BJ (cell line): ENCODE measurements around the gene EEF1A2. TPM values are rescaled to one million over a fixed set of nuclear protein-coding genes. Genes with fewer than 3 reads are reported as not detected.

ENCODE experiments used
- CTCF ChIA-PET: fragments of 350-600 bp; formaldehyde crosslinking; extraction: SDS; loops from one replicate; lab custom pipeline; 2021; ENCODE audit warnings: antibody characterized with exemption, inconsistent platforms; lab: Yijun Ruan, JAX
- POLR2A ChIA-PET: fragments of 300-600 bp; sonication (Branson Sonifier 250); formaldehyde crosslinking; extraction: SDS; loops from one replicate; lab custom pipeline; 2021; ENCODE audit warnings: antibody characterized with exemption; lab: Charles Lee
- DNase-seq: peaks from one replicate; pipeline ENCODE4 v3.0.0-alpha.2; 2011; ENCODE audit warnings: low read depth
- H3K27me3 ChIP-seq: 2 replicates; pipeline ENCODE4 v1.6.0; 2011; ENCODE audit warnings: low read length; ENCODE audit not compliant: control insufficient read depth, insufficient read depth
- H3K36me3 ChIP-seq: 2 replicates; pipeline ENCODE4 v1.5.1; 2011; ENCODE audit warnings: low read length; ENCODE audit not compliant: control insufficient read depth, insufficient read depth
- H3K4me3 ChIP-seq: 2 replicates; pipeline ENCODE4 v1.5.1; 2011; ENCODE audit warnings: low read depth, mild to moderate bottlenecking, control low read depth, low read length
- polyA plus RNA-seq: library from polyadenylated mRNA; depleted of rRNA; stranded (reverse); fragments of >200 nt; gene quantifications from 2 replicates; pipeline ENCODE4 v1.2.3, GENCODE V29; 2011
- TF ChIP-seq, protein P1 (sequence below): IDR thresholded peaks from 2 replicates; pipeline ENCODE4 v1.5.1; 2011; ENCODE audit warnings: low read depth, mild to moderate bottlenecking, control low read depth, inconsistent platforms, low read length, moderate library complexity; ENCODE audit not compliant: insufficient read depth

Gene EEF1A2
- polyA plus RNA-seq, 1 experiment: 9.4 TPM

DNA sequence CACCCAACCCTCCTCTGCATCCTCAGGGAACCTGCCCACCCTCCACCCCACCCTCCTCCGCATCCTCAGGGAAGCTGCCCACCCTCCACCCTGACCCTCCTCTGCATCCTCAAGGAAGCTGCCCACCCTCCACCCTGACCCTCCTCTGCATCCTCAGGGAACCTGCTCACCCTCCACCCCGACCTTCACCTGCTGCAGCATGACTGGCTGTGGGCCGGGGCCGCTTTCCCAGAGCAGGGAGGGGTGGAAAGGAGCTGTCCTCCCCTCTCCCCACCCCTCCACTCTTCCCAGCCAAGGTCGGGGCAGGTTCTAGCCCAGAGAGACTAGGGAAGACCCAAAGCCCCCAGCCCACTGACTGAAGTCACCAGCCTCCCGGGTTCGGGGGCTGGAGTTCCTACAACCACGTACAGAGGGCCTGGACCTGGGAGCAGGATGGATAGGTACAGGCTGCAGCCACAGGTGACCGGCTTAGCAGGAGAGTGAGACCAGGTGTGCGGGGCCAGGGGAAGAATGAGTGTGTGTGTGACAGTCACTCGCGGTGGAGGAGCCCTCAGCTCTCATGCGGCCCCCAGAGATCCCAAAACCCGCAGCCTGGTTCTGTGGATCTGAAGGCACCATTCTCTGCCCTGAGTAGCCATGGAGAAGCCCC is 11.6 kb downstream of the EEF1A2 start:
- TF ChIP-seq, protein P1, sequence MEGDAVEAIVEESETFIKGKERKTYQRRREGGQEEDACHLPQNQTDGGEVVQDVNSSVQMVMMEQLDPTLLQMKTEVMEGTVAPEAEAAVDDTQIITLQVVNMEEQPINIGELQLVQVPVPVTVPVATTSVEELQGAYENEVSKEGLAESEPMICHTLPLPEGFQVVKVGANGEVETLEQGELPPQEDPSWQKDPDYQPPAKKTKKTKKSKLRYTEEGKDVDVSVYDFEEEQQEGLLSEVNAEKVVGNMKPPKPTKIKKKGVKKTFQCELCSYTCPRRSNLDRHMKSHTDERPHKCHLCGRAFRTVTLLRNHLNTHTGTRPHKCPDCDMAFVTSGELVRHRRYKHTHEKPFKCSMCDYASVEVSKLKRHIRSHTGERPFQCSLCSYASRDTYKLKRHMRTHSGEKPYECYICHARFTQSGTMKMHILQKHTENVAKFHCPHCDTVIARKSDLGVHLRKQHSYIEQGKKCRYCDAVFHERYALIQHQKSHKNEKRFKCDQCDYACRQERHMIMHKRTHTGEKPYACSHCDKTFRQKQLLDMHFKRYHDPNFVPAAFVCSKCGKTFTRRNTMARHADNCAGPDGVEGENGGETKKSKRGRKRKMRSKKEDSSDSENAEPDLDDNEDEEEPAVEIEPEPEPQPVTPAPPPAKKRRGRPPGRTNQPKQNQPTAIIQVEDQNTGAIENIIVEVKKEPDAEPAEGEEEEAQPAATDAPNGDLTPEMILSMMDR: no peak
- POLR2A ChIA-PET: no interaction called here
- no peak for DNase-seq
- Histone ChIP-seq H3K4me3 (no peak overlapping the region), H3K27me3 (peaks cover 3% of the 10 kb centered on the region), H3K36me3 (no peaks in the 10 kb centered on the region)
- CTCF ChIA-PET: no interaction called here

DNA sequence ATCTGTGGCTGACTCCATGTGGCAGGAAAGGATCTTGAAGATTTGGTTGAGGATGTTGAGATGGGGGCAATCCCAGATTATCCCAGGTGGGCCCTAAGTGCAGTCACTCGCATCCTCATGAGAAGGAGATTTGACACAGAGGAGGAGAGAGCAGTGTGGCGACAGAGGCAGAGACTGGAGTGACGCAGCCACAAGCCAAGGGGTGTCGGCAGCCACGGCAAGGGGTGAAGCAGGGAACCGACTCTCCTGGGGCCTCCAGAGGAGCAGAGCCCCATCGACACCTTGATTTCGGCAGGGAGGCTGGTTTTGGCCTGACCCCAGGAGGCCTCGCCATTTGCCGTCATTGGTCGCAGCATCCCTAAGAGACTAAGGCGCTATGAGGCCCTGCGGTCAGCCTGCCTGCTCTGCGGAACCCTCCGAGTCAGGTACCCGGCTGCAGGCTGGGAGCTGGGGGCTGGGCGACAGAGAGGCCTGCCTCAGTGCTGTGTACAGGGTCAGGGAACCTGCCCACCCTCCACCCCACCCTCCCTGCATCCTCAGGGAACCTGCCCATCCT is 12.5 kb downstream of the EEF1A2 start:
- TF ChIP-seq, protein P1: no peak
- no peak overlapping the region for H3K4me3 ChIP-seq
- ChIA-PET POLR2A (no interaction called here), CTCF (no interaction called here)
- H3K36me3 ChIP-seq: no peaks in the 10 kb centered on the region
- DNase-seq: no peak
- peaks cover 3% of the 10 kb centered on the region for H3K27me3 ChIP-seq

DNA sequence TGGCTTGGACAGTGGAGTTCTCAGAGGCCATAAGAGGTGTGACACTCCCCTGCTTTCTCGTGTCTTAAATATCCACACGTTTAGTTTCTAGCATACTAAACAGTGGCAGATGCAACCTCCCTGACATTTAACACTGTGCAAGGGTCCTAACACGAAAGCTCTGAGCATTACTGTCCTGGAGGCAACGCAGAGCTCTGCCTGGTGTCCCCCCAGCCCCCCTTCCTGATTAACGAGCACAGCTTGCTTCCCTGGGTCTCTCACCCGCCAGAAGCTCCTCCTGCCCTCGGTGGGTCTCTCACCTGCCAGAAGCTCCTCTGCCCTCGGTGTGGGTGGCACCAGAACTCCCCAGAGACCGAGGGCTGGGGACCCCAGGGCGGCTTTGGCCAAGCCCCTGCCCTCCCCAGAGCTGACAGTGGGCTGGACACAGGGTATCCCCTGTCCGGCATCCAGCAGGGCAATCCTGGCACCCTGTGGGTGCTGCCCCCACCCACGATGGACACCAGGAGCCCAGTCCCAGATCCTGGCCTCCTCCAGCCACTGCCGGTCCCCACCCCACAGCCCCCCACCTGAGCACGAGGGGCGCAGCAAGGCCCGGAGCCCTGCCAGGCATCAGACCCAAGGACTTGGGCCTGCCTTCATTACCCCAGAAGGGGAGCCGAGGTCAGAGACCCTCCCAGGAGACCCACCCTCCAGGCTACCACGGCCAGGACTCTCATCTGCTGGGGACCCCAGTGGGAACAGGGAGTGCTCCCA is 14.1 kb downstream of the EEF1A2 start:
- TF ChIP-seq, protein P1: no peak
- no peak for DNase-seq
- H3K36me3 ChIP-seq: no peaks in the 10 kb centered on the region
- H3K27me3 ChIP-seq: peaks cover 3% of the 10 kb centered on the region
- ChIA-PET CTCF (interaction anchor here (0.7 to 1.6 kb wide), 3 partner anchors 9 to 30 kb away, joined by 3 to 4 read pairs (median 3); no protein-coding TSS in a partner anchor), POLR2A (no interaction called here)
- no peak overlapping the region for H3K4me3 ChIP-seq

DNA sequence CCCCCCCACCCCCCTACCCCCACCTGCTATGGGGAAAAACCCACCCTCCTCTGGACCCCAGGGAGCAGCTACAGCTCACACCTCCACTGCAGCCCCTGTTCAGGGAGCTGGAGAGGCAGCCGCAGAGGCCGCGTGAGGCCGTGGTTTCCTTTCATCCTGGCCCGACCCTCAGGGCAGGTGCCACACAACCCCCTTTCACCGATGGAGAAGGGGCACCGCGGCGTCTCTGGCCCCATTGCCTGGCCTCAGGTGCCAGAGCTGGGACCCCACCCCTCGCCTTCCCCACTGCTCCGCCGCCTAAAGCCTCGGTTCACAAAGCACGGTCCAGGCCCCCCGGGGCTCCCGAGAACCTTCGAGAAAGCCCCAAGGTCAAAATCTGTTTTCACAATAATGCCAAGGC is 14.6 kb downstream of the EEF1A2 start:
- DNase-seq: no peak
- POLR2A ChIA-PET: no interaction called here
- CTCF ChIA-PET: interaction anchor here (0.7 to 1.6 kb wide), 4 partner anchors 9 to 29 kb away, joined by 3 to 6 read pairs (median 4); no protein-coding TSS in a partner anchor
- TF ChIP-seq, protein P1: no peak
- Histone ChIP-seq H3K4me3 (no peak overlapping the region), H3K27me3 (peaks cover 2% of the 10 kb centered on the region), H3K36me3 (no peaks in the 10 kb centered on the region)

DNA sequence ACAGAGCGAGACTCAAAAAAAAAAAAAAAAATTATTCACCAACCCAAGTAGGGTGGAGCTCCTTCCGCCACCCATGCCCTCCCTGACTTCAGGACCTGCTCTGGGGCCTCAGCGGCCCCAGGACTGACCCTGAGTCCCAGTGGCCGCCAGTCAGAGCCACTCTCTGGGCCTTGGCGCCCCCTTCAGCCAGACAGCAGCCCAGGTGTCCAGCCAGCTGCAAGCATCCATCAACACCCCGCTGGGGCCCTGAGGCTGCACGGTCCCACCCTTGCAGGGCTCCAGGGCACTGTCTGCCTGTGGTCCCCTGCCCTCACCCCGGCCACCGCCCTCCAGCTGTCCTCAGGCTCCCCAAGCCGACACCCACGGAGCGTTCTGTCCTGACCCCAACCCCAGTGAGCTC is 15.0 kb downstream of the EEF1A2 start:
- DNase-seq: no peak
- no peaks in the 10 kb centered on the region for H3K36me3 ChIP-seq
- no peak overlapping the region for H3K4me3 ChIP-seq
- CTCF ChIA-PET: interaction anchor here (0.7 to 1.6 kb wide), 3 partner anchors 10 to 29 kb away, joined by 3 to 6 read pairs (median 3); no protein-coding TSS in a partner anchor
- peaks cover 2% of the 10 kb centered on the region for H3K27me3 ChIP-seq
- POLR2A ChIA-PET: no interaction called here
- TF ChIP-seq, protein P1: no peak; the same call in 1 of the 2 replicates
